RWPE1 (cell line): ENCODE data around the gene NCKAP5.

ENCODE experiments used
- CTCF ChIA-PET: fragments of 350-600 bp; sonication (Branson Sonifier 250); formaldehyde crosslinking; extraction: SDS; loops from one replicate; lab custom pipeline; 2021; lab: Yijun Ruan, JAX
- POLR2A ChIA-PET: fragments of 400-600 bp; formaldehyde crosslinking; extraction: SDS; loops from one replicate; lab custom pipeline; 2020; ENCODE audit warnings: antibody characterized with exemption; ENCODE audit not compliant: low non-redundant PET; lab: Yijun Ruan, JAX
- DNase-seq: peaks from one replicate; pipeline ENCODE4 v3.0.0; 2012; ENCODE audit warnings: low spot score
- H3K27ac ChIP-seq: fragments of 450-650 bp; 2 replicates; pipeline ENCODE4 v1.5.1; 2017
- CTCF ChIP-seq: fragments of 450-650 bp; conservative IDR thresholded peaks from 2 replicates; pipeline ENCODE4 v1.5.1; 2017; ENCODE audit warnings: low read depth, mild to moderate bottlenecking

Gene NCKAP5

GRCh38 chr2:132915812-132916549 lies 652.3 kb downstream of the NCKAP5 start:
- CTCF ChIA-PET = no interaction called here
- POLR2A ChIA-PET = no interaction called here
- TF ChIP-seq CTCF = no peak
- H3K27ac ChIP-seq = no peak overlapping the region
- DNase-seq = no peak

- CTCF ChIA-PET = interaction anchor here (0.5 to 0.6 kb wide), 2 partner anchors 19 to 226 kb away, joined by 4 to 6 read pairs; no protein-coding TSS in a partner anchor
- POLR2A ChIA-PET = no interaction called here
- H3K27ac ChIP-seq = no peak overlapping the region
- no peak for TF ChIP-seq CTCF
- DNase-seq = no peak
Measured at GRCh38 chr2:132911726-132912724, 656.2 kb downstream of the NCKAP5 start.

- TF ChIP-seq CTCF = no peak
- ChIA-PET POLR2A (no interaction called here), CTCF (no interaction called here)
Measured at GRCh38 chr2:132910432-132910831, 657.8 kb downstream of the NCKAP5 start.

GRCh38 chr2:132909427-132909826 lies 658.8 kb downstream of the NCKAP5 start:
- no peak for DNase-seq
- ChIA-PET POLR2A (no interaction called here), CTCF (no interaction called here)
- TF ChIP-seq CTCF = no peak
- H3K27ac ChIP-seq = no peak overlapping the region

More at GRCh38 chr2:132910432-132910831, 657.8 kb downstream of the NCKAP5 start:
- DNase-seq = no peak
- no peak overlapping the region for H3K27ac ChIP-seq

GRCh38 chr2:132904142-132904842 lies 664.0 kb downstream of the NCKAP5 start:
- no peak overlapping the region for H3K27ac ChIP-seq
- ChIA-PET POLR2A (no interaction called here), CTCF (interaction anchor here (0.7 kb wide), 1 partner anchor 87 kb away, joined by 3 read pairs; no protein-coding TSS in a partner anchor)
- no peak for DNase-seq
- no peak for TF ChIP-seq CTCF

- ChIA-PET POLR2A (no interaction called here), CTCF (no interaction called here)
- H3K27ac ChIP-seq = no peak overlapping the region
- TF ChIP-seq CTCF = no peak
- DNase-seq = no peak
Measured at GRCh38 chr2:132902626-132903025, 665.6 kb downstream of the NCKAP5 start.
